LoVo (cell line): ENCODE measurements around the gene RANBP1.

Experiments
- DNase-seq: peaks from one replicate; pipeline ENCODE4 v3.0.0-alpha.2; 2016; ENCODE audit warnings: low spot score

RANBP1 gene

GRCh38 chr22:20138417-20138738, 22.5 kb downstream of the RANBP1 start:
- DNase-seq = no peak

GRCh38 chr22:20138868-20139267, 23.0 kb downstream of the RANBP1 start:
- no peak for DNase-seq

- DNase-seq = no peak
Observed at GRCh38 chr22:20139391-20140106, 23.6 kb downstream of the RANBP1 start.

DNA sequence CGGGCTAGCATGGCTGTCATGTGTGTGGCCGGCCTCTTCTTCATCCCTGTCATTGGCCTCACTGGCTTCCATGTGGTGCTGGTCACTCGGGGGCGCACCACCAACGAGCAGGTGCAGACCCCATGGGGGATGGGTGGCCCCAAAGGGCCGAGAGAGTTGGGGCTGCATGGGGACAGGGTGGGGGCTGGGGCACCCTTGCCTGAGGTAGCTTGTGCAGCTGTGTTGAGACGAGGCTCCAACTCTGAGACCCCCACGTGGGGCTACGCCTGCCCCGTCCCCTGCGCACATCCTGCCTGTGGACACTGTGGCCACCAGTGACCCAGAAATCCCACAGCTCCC, 24.2 kb downstream of the RANBP1 start:
- DNase-seq = no peak

DNA sequence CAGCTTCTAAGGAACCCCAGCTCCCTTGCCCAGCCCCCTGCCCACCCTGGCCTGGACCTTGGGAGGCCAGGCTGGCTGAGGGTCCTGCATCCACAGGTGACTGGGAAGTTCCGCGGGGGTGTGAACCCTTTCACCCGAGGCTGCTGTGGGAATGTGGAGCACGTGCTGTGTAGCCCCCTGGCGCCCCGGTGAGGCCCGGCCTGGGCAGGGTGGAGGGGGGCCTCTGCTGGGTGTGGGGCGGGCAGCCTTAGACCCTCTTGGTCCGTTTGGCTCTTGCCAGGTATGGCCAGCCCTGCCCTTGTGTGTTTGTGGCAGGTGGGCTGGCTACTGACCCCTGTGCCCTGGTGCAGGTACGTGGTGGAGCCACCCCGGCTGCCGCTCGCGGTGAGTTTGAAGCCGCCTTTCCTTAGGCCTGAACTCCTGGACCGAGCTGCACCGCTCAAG, 24.6 kb downstream of the RANBP1 start:
- DNase-seq = no peak

DNA sequence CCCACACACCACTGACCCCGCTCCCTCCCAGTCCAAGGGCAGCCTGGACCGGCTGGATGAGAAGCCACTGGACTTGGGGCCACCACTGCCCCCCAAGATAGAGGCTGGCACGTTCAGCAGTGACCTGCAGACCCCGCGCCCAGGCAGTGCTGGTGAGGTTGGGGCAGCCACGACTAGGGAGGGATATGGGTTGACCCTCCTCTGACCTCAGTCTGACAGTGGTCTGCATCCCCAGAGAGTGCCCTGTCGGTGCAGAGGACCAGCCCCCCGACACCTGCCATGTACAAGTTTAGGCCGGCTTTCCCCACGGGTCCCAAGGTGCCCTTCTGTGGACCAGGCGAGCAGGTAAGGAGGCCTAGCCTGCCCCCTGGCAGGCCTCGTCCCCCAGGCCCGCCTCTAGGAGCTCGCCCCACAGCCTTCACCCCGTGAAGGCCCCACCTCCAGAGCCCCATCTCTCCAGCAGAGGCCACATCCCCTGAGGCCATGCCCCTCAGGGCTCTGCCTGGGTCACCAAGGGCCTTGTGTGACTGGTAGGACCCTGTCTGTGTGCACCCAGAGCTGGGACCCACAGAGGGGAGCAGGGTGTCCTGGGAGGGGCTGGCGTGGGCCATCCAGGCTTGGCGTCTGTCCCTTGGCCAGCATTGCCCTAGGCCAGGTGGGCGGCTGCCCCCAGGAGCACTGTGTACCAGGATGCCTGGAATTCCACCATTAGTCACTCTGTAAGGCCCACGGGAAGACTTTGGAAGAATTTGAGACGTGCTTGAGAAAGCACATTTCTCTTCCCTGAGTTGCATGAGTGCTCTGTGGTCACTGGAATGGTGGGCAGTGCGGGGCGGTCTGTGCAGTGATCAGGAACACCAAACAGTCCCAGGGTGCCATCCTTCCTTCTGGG, 25.5 kb downstream of the RANBP1 start:
- DNase-seq = no peak

DNA sequence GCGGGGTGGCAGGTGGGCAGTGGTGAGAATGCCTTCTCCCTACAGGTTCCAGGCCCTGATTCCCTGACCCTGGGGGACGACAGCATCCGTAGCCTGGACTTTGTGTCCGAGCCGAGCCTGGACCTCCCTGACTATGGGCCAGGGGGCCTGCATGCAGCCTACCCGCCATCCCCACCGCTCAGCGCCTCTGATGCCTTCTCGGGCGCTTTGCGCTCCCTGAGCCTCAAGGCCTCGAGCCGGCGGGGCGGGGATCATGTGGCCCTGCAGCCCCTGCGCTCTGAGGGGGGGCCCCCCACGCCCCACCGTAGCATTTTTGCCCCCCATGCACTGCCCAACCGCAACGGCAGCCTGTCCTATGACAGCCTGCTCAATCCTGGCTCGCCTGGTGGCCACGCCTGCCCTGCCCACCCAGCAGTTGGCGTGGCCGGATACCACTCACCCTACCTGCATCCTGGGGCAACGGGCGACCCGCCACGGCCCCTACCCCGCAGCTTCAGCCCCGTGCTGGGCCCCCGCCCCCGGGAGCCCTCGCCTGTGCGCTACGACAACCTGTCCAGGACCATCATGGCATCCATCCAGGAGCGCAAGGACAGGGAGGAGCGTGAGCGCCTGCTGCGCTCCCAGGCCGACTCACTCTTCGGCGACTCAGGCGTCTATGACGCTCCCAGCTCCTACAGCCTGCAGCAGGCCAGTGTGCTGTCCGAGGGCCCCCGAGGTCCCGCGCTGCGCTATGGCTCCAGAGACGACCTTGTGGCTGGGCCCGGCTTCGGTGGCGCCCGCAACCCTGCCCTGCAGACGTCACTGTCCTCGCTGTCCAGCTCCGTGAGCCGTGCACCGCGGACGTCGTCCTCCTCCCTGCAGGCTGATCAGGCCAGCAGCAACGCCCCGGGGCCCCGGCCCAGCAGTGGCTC, 27.1 kb downstream of the RANBP1 start:
- no peak for DNase-seq

- DNase-seq = no peak
Observed at GRCh38 chr22:20143883-20144665, 28.2 kb downstream of the RANBP1 start.

- DNase-seq = no peak
Observed at GRCh38 chr22:20145206-20145831, 29.4 kb downstream of the RANBP1 start.

- DNase-seq = no peak
Observed at GRCh38 chr22:20145832-20146223, 29.9 kb downstream of the RANBP1 start.

DNA sequence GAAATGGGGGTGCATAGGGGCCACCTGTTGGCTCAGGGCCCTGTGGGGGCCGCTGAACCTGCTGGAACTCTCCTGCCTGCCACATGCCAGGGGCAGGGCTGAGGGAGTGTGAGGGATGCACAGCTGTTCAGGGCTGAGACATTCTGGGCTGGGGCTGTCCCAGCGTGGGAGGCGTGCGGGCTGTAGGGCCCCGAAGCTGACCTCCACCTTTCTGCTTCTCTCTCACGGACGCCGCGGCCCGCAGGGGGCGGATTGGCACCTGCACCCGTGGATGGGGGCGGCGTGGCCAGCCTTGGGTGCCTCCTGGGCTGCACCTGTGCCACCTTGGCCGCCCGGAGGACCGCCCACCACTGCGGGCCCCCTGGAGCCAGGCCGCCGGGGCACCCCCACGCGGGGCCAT, 30.9 kb downstream of the RANBP1 start:
- DNase-seq = no peak

GRCh38 chr22:20147237-20147988, 31.5 kb downstream of the RANBP1 start:
- DNase-seq = no peak

- no peak for DNase-seq
Observed at GRCh38 chr22:20148414-20148813, 32.5 kb downstream of the RANBP1 start.

GRCh38 chr22:20149257-20150250, 33.6 kb downstream of the RANBP1 start:
- no peak for DNase-seq

DNA sequence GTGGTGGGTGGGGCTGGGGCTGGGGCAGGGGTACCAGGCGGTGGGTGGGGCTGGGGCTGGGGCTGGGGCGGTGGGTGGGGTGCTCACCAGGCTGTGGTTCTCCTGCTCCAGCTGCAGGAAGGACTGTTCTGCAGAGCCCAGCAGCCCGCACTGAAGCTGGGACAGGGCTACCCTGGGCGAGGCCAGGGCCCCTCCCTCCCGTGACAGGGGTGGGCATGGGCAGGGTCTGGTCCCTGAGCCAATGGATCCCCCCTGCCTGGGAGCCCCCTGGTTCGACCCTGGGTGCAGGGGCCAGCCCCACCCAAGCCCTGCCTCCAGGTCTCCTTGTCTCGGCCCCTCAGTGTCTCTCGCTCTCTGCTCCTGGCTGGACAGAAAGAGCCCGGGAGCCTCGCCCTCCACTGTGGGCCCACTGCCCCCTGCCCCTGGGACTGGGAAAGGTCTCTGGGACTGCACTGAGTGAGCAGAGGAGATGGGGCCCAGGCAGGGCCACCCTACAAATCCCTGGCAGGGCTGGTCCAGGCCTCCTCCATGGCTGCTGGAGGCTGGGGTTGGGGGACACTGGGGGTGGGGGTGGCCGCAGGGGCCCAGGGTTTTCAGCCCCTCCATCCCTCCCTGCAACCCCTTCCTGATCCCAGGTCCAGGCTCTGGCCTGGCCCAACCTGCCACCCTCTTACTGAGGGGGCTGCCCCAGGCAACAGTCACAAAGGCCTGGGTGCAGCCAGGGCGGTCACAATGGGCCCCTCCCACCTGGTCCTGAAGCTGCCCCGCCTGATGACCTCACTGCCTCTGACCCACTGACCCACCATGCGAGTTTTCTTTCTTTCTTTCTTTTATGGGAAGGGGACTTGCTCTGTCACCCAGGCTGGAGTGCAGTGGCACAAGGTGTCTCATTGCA, 34.7 kb downstream of the RANBP1 start, which contains the start of gene CCDC188:
Gene CCDC188, minus strand, starts transcription at position 675 of the 895 bp plus-strand sequence. Its CDS starts 69 bp downstream, at position 606.
- DNase-seq = no peak

DNA sequence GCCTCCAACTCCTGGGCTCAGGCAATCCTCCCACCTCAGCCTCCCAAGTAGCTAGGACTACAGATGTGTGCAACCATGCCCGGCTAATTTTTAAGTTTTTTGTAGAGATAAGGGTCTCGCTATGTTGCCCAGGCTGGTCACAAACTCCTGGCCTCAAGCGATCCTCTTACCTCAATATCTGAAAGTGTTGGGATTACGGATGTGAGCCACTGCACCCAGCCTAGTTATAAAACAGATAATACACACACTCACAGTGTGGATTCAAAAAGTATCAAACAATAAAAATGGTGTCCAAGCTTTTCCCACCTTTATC, 35.3 kb downstream of the RANBP1 start:
- DNase-seq = no peak

DNA sequence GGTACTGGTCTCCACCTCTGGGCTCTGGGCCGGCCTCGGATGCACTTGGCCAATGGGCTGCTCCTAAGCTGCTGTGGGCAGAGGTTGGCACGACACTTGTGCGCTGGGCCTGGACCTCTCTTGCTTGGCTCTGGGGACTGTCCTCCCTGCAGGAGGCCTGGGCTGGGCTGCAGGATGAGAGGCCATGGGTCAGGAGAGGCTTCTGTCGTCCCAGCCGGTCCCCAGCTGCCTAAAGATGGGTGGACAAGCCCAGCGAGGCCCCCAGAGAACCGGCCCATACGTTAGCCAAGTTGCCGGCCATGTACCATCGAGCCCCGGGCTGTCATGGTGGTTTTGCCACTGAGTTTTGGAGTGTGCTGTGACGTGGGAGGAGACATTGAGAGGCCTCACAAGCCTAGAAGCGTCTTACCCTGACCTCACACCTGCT, 36.6 kb downstream of the RANBP1 start:
- DNase-seq = no peak

DNA sequence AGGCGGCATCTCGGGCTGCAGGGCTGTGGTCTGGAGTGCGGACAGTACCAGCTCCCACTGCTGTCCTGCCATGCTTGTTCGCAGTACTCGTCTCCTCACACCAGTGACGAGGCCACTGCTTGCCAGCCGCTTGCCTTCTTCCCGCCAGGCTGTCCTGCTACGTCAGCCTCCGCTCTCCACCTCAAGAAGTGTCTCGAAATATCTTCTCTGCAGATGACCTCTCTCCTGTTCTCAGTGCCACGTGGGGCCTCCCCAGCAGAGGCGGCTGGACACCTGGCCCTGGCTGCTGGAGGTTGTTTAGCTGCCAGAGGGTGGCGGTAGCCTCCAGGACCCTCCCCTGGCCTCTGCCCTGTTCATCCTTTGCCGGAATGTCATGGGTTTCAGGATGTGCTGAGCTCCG, 38.0 kb downstream of the RANBP1 start:
- DNase-seq = no peak
